HG02938 (cell line): ENCODE results near the gene PKNOX2.

Experiments used
- ATAC-seq: cut with Tn5 transposase; IDR thresholded peaks from one replicate; pipeline ENCODE4 v1.9.1; 2021; ENCODE audit warnings: mild to moderate bottlenecking, moderate library complexity; ENCODE audit not compliant: unreplicated experiment

PKNOX2 gene

GRCh38 chr11:125164422-125165110 lies at the start of gene PKNOX2:
PKNOX2 (plus strand) TSS chr11:125164751; CDS start chr11:125351306, 186,555 bp downstream.
- ATAC-seq: no peak

- ATAC-seq: no peak
Observed at GRCh38 chr11:125117429-125117828, 47.1 kb upstream of the PKNOX2 start.

GRCh38 chr11:125123194-125123946 lies 41.2 kb upstream of the PKNOX2 start:
- no peak for ATAC-seq

- ATAC-seq: peak; percentile 76
Observed at GRCh38 chr11:125123947-125124617, 40.5 kb upstream of the PKNOX2 start.

GRCh38 chr11:125124618-125124992 lies 39.9 kb upstream of the PKNOX2 start:
- ATAC-seq: no peak

GRCh38 chr11:125128450-125128849 lies 36.1 kb upstream of the PKNOX2 start:
- ATAC-seq: no peak

- no peak for ATAC-seq
Observed at GRCh38 chr11:125129316-125129993, 35.1 kb upstream of the PKNOX2 start.

GRCh38 chr11:125132071-125132470 lies 32.5 kb upstream of the PKNOX2 start:
- no peak for ATAC-seq

- no peak for ATAC-seq
Observed at GRCh38 chr11:125132596-125132995, 32.0 kb upstream of the PKNOX2 start.

- ATAC-seq: no peak
Observed at GRCh38 chr11:125136001-125136400, 28.6 kb upstream of the PKNOX2 start.

- ATAC-seq: no peak
Observed at GRCh38 chr11:125138966-125139365, 25.6 kb upstream of the PKNOX2 start.

GRCh38 chr11:125139778-125140177 lies 24.8 kb upstream of the PKNOX2 start:
- ATAC-seq: no peak

- ATAC-seq: no peak
Observed at GRCh38 chr11:125140233-125140632, 24.3 kb upstream of the PKNOX2 start.

- no peak for ATAC-seq
Observed at GRCh38 chr11:125141178-125141577, 23.4 kb upstream of the PKNOX2 start.

GRCh38 chr11:125141686-125142535 lies 22.6 kb upstream of the PKNOX2 start:
- peak; percentile 87 for ATAC-seq

GRCh38 chr11:125146232-125146631 lies 18.3 kb upstream of the PKNOX2 start:
- no peak for ATAC-seq

GRCh38 chr11:125147280-125147679 lies 17.3 kb upstream of the PKNOX2 start:
- ATAC-seq: no peak

- ATAC-seq: no peak
Observed at GRCh38 chr11:125148011-125148410, 16.5 kb upstream of the PKNOX2 start.

- no peak for ATAC-seq
Observed at GRCh38 chr11:125148743-125149142, 15.8 kb upstream of the PKNOX2 start.

- no peak for ATAC-seq
Observed at GRCh38 chr11:125153837-125154236, 10.7 kb upstream of the PKNOX2 start.
